ENCODE data around the gene PIGW. TPM values are rescaled to one million over a fixed set of nuclear protein-coding genes. Genes with fewer than 3 reads are reported as not detected.
"Not testable (repeated sequence)": the region's sequence is repeated elsewhere in the genome, so short reads cannot be mapped to it uniquely, and the experiment has no call there.

Gene PIGW
- total and polyA plus RNA-seq, 5 donors: 3.5 to 8.4 (median 4.3) TPM

- Histone ChIP-seq H3K9me3 (ENCODE audit: control insufficient read depth, low read length) (no peaks in the 10 kb centered on the region), H3K4me3 (ENCODE audit: low read length) (no peak overlapping the region), H3K27ac (ENCODE audit: low read length) (no peak overlapping the region), H3K4me1 (ENCODE audit: control insufficient read depth, insufficient read depth, low read length) (no peaks in the 10 kb centered on the region), H3K27me3 (ENCODE audit: control insufficient read depth, insufficient read depth) (no peaks in the 10 kb centered on the region)
- DNase-seq: no peak
- WGBS: 62% methylated on average over 7 of the region's 7 CpGs
- intact Hi-C loops (cut with DNase I): no loop called here
- ATAC-seq: no peak
Observed at GRCh38 chr17:36498560-36499300, 36.1 kb upstream of the PIGW start.

GRCh38 chr17:36500745-36501225 is 34.0 kb upstream of the PIGW start:
- DNase-seq: no peak
- intact Hi-C loops (cut with DNase I): no loop called here
- no peak for ATAC-seq
- H3K9me3 ChIP-seq (ENCODE audit: control insufficient read depth, low read length): no peaks in the 10 kb centered on the region
- WGBS: 85% methylated on average over 15 of the region's 15 CpGs
- no peaks in the 10 kb centered on the region for H3K4me1 ChIP-seq (ENCODE audit: control insufficient read depth, insufficient read depth, low read length)
- no peak overlapping the region for H3K4me3 ChIP-seq (ENCODE audit: low read length)
- H3K27me3 ChIP-seq (ENCODE audit: control insufficient read depth, insufficient read depth): no peaks in the 10 kb centered on the region
- no peak overlapping the region for H3K27ac ChIP-seq (ENCODE audit: low read length)

- ATAC-seq: no peak
- Histone ChIP-seq H3K4me1 (ENCODE audit: control insufficient read depth, insufficient read depth, low read length) (no peaks in the 10 kb centered on the region), H3K4me3 (ENCODE audit: low read length) (no peak overlapping the region), H3K9me3 (ENCODE audit: control insufficient read depth, low read length) (no peaks in the 10 kb centered on the region), H3K27ac (ENCODE audit: low read length) (no peak overlapping the region), H3K27me3 (ENCODE audit: control insufficient read depth, insufficient read depth) (no peaks in the 10 kb centered on the region)
- DNase-seq: no peak
- intact Hi-C loops (cut with DNase I): no loop called here
- 95% methylated on average over 3 of the region's 3 CpGs for WGBS
Observed at GRCh38 chr17:36501351-36501750, 33.4 kb upstream of the PIGW start.

GRCh38 chr17:36501963-36502362 is 32.8 kb upstream of the PIGW start:
- whole genome bisulfite sequencing: 91% methylated on average over 6 of the region's 6 CpGs
- DNase-seq (no peak), ATAC-seq (no peak)
- H3K4me1 ChIP-seq (ENCODE audit: control insufficient read depth, insufficient read depth, low read length): no peaks in the 10 kb centered on the region
- no peak overlapping the region for H3K4me3 ChIP-seq (ENCODE audit: low read length)
- H3K27ac ChIP-seq (ENCODE audit: low read length): no peak overlapping the region
- intact Hi-C loops (cut with DNase I): no loop called here
- no peaks in the 10 kb centered on the region for H3K9me3 ChIP-seq (ENCODE audit: control insufficient read depth, low read length)
- no peaks in the 10 kb centered on the region for H3K27me3 ChIP-seq (ENCODE audit: control insufficient read depth, insufficient read depth)

GRCh38 chr17:36503456-36504155 is 31.2 kb upstream of the PIGW start:
- DNase-seq (no peak), ATAC-seq (no peak)
- Histone ChIP-seq H3K4me3 (ENCODE audit: low read length) (no peak overlapping the region), H3K27ac (ENCODE audit: low read length) (no peak overlapping the region), H3K9me3 (ENCODE audit: control insufficient read depth, low read length) (no peaks in the 10 kb centered on the region), H3K4me1 (ENCODE audit: control insufficient read depth, insufficient read depth, low read length) (no peaks in the 10 kb centered on the region), H3K27me3 (ENCODE audit: control insufficient read depth, insufficient read depth) (no peaks in the 10 kb centered on the region)
- WGBS: 72% methylated on average over 7 of the region's 7 CpGs
- intact Hi-C loops (cut with DNase I): no loop called here

- no peak overlapping the region for H3K27ac ChIP-seq (ENCODE audit: low read length)
- no peak for ATAC-seq
- H3K4me3 ChIP-seq (ENCODE audit: low read length): no peak overlapping the region
- H3K4me1 ChIP-seq (ENCODE audit: control insufficient read depth, insufficient read depth, low read length): no peaks in the 10 kb centered on the region
- intact Hi-C loops (cut with DNase I): no loop called here
- WGBS: 94% methylated on average over 5 of the region's 5 CpGs
- no peaks in the 10 kb centered on the region for H3K27me3 ChIP-seq (ENCODE audit: control insufficient read depth, insufficient read depth)
- DNase-seq: no peak
- H3K9me3 ChIP-seq (ENCODE audit: control insufficient read depth, low read length): no peaks in the 10 kb centered on the region
Observed at GRCh38 chr17:36504156-36504545, 30.6 kb upstream of the PIGW start.

GRCh38 chr17:36505171-36505570 is 29.6 kb upstream of the PIGW start:
- H3K4me3 ChIP-seq (ENCODE audit: low read length): no peak overlapping the region
- H3K4me1 ChIP-seq (ENCODE audit: control insufficient read depth, insufficient read depth, low read length): no peaks in the 10 kb centered on the region
- H3K9me3 ChIP-seq (ENCODE audit: control insufficient read depth, low read length): no peaks in the 10 kb centered on the region
- WGBS: 93% methylated on average over 8 of the region's 8 CpGs
- no peak overlapping the region for H3K27ac ChIP-seq (ENCODE audit: low read length)
- no peaks in the 10 kb centered on the region for H3K27me3 ChIP-seq (ENCODE audit: control insufficient read depth, insufficient read depth)
- intact Hi-C loops (cut with DNase I): no loop called here
- ATAC-seq (no peak), DNase-seq (no peak)

- 84% methylated on average over 6 of the region's 6 CpGs for WGBS
- ATAC-seq (no peak), DNase-seq (no peak)
- intact Hi-C loops (cut with DNase I): no loop called here
- Histone ChIP-seq H3K27ac (ENCODE audit: low read length) (no peak overlapping the region), H3K27me3 (ENCODE audit: control insufficient read depth, insufficient read depth) (no peaks in the 10 kb centered on the region), H3K9me3 (ENCODE audit: control insufficient read depth, low read length) (no peaks in the 10 kb centered on the region), H3K4me1 (ENCODE audit: control insufficient read depth, insufficient read depth, low read length) (no peaks in the 10 kb centered on the region), H3K4me3 (ENCODE audit: low read length) (no peak overlapping the region)
Observed at GRCh38 chr17:36506249-36506826, 28.4 kb upstream of the PIGW start.

GRCh38 chr17:36506831-36507230 is 28.0 kb upstream of the PIGW start:
- no peaks in the 10 kb centered on the region for H3K4me1 ChIP-seq (ENCODE audit: control insufficient read depth, insufficient read depth, low read length)
- intact Hi-C loops (cut with DNase I): no loop called here
- 95% methylated on average over 11 of the region's 11 CpGs for WGBS
- H3K27ac ChIP-seq (ENCODE audit: low read length): no peak overlapping the region
- no peaks in the 10 kb centered on the region for H3K9me3 ChIP-seq (ENCODE audit: control insufficient read depth, low read length)
- DNase-seq: no peak
- no peaks in the 10 kb centered on the region for H3K27me3 ChIP-seq (ENCODE audit: control insufficient read depth, insufficient read depth)
- no peak for ATAC-seq
- no peak overlapping the region for H3K4me3 ChIP-seq (ENCODE audit: low read length)

- Histone ChIP-seq H3K27me3 (ENCODE audit: control insufficient read depth, insufficient read depth) (no peaks in the 10 kb centered on the region), H3K4me1 (ENCODE audit: control insufficient read depth, insufficient read depth, low read length) (no peaks in the 10 kb centered on the region), H3K4me3 (ENCODE audit: low read length) (no peak overlapping the region), H3K27ac (ENCODE audit: low read length) (no peak overlapping the region), H3K9me3 (ENCODE audit: control insufficient read depth, low read length) (no peaks in the 10 kb centered on the region)
- DNase-seq (no peak), ATAC-seq (no peak)
- intact Hi-C loops (cut with DNase I): no loop called here
- 91% methylated on average over 6 of the region's 6 CpGs for WGBS
Observed at GRCh38 chr17:36507266-36507665, 27.5 kb upstream of the PIGW start.

GRCh38 chr17:36508439-36508838 is 26.3 kb upstream of the PIGW start:
- H3K27me3 ChIP-seq (ENCODE audit: control insufficient read depth, insufficient read depth); H3K9me3 ChIP-seq (ENCODE audit: control insufficient read depth, low read length); intact Hi-C loops (cut with DNase I); ATAC-seq; H3K4me1 ChIP-seq (ENCODE audit: control insufficient read depth, insufficient read depth, low read length); H3K27ac ChIP-seq (ENCODE audit: low read length); DNase-seq; H3K4me3 ChIP-seq (ENCODE audit: low read length): not testable (repeated sequence)
- 96% methylated on average over 2 of the region's 2 CpGs for WGBS

Measured in right cardiac atrium (tissue), 5 donors.